ENCODE results near the gene YWHAQ.
A peak's percentile ranks its signal among the peaks of the same experiment; 100 is the strongest.

YWHAQ gene

GRCh38 chr2:9630736-9631552, at the start of gene YWHAQ:
TSS of gene YWHAQ (minus strand) at chr2:9630997. CDS start at chr2:9630452, 545 bp downstream.
- DNase-seq: peak; percentile 96

GRCh38 chr2:9680082-9680481, 49.3 kb upstream of the YWHAQ start:
- no peak for DNase-seq

GRCh38 chr2:9679218-9679617, 48.4 kb upstream of the YWHAQ start:
- no peak for DNase-seq

GRCh38 chr2:9678544-9678943, 47.7 kb upstream of the YWHAQ start:
- DNase-seq: no peak

- no peak for DNase-seq
Measured at GRCh38 chr2:9675415-9676351, 44.9 kb upstream of the YWHAQ start.

GRCh38 chr2:9674891-9675414, 44.2 kb upstream of the YWHAQ start:
- no peak for DNase-seq

GRCh38 chr2:9673914-9674481, 43.2 kb upstream of the YWHAQ start:
- DNase-seq: no peak

GRCh38 chr2:9668687-9669345, 38.0 kb upstream of the YWHAQ start:
- no peak for DNase-seq

GRCh38 chr2:9667826-9668225, 37.0 kb upstream of the YWHAQ start:
- no peak for DNase-seq

- DNase-seq: no peak
Measured at GRCh38 chr2:9666306-9666705, 35.5 kb upstream of the YWHAQ start.

- DNase-seq: no peak
Measured at GRCh38 chr2:9665898-9666297, 35.1 kb upstream of the YWHAQ start.

- no peak for DNase-seq
Measured at GRCh38 chr2:9664365-9664764, 33.6 kb upstream of the YWHAQ start.

GRCh38 chr2:9663008-9663879, 32.4 kb upstream of the YWHAQ start:
- DNase-seq: no peak

- no peak for DNase-seq
Measured at GRCh38 chr2:9661261-9661660, 30.5 kb upstream of the YWHAQ start.

- DNase-seq: no peak
Measured at GRCh38 chr2:9660781-9661180, 30.0 kb upstream of the YWHAQ start.

GRCh38 chr2:9660154-9660553, 29.4 kb upstream of the YWHAQ start:
- no peak for DNase-seq

GRCh38 chr2:9658972-9659371, 28.2 kb upstream of the YWHAQ start:
- no peak for DNase-seq

GRCh38 chr2:9657731-9658130, 26.9 kb upstream of the YWHAQ start:
- no peak for DNase-seq

- no peak for DNase-seq
Measured at GRCh38 chr2:9657083-9657482, 26.3 kb upstream of the YWHAQ start.

GRCh38 chr2:9656270-9656766, 25.5 kb upstream of the YWHAQ start:
- DNase-seq: peak; percentile 40
